T-cell (primary cell): ENCODE measurements around the gene CD22. TPM values are rescaled to one million over a fixed set of nuclear protein-coding genes. Genes with fewer than 3 reads are reported as not detected.

Experiments used
- ATAC-seq, 4 experiments: fragments of 200-7000 bp in 3 of 4; fragments of 150-1000 bp in 1 of 4; cut with Tn5 transposase; replicated peaks in 1 of 4; 1 replicate in 3 of 4; 2 replicates in 1 of 4; pipeline ENCODE4 v1.10.0; 2021; ENCODE audit warnings: moderate library complexity in 3 of 4, mild to moderate bottlenecking in 2 of 4, moderate number of reproducible peaks in 1 of 4
- CTCF ChIA-PET, 2 donors: fragments of 300-600 bp; sonication (Branson Sonifier 250); formaldehyde crosslinking; loops; one replicate each; lab custom pipeline; 2022; ENCODE audit warnings: antibody characterized with exemption in 2 of 2; lab: Charles Lee
- POLR2A ChIA-PET, 2 donors: fragments of 300-600 bp; sonication (Branson Sonifier 250); formaldehyde crosslinking; loops; one replicate each; lab custom pipeline; 2022; ENCODE audit warnings: antibody characterized with exemption in 2 of 2; lab: Charles Lee
- DNase-seq, 35 experiments: peaks; one replicate each; pipeline versions ENCODE4 v3.0.0 to v3.0.0-alpha.2; 2013 to 2023
- H3K27ac ChIP-seq: one replicate; pipeline ENCODE4 v1.5.1; 2013; ENCODE audit warnings: low read length
- H3K27me3 ChIP-seq, 2 experiments: replicated peaks in 1 of 2; 1 replicate in 1 of 2; 2 replicates in 1 of 2; pipeline versions ENCODE4 v1.6.1 to v1.7.0; 2013; ENCODE audit warnings: low read length in 1 of 2, mixed read lengths in 1 of 2; ENCODE audit not compliant: control insufficient read depth in 2 of 2, insufficient read depth in 2 of 2; ENCODE audit errors: extremely low read depth in 1 of 2
- H3K36me3 ChIP-seq, 2 donors: 1 replicate in 1 of 2; 2 replicates in 1 of 2; pipeline versions ENCODE4 v1.6.1 to v1.7.0; 2013; ENCODE audit warnings: low read length in 1 of 2; ENCODE audit not compliant: control insufficient read depth in 2 of 2, insufficient read depth in 1 of 2; ENCODE audit errors: extremely low read depth in 1 of 2
- H3K4me1 ChIP-seq, 2 experiments: 1 replicate in 1 of 2; 2 replicates in 1 of 2; pipeline versions ENCODE4 v1.6.1 to v1.7.0; 2013; ENCODE audit warnings: low read length in 2 of 2, mixed read lengths in 1 of 2; ENCODE audit not compliant: insufficient read depth in 2 of 2, control insufficient read depth in 1 of 2; ENCODE audit errors: extremely low read depth in 1 of 2
- H3K4me3 ChIP-seq, 2 donors: 1 replicate in 1 of 2; 2 replicates in 1 of 2; pipeline versions ENCODE4 v1.5.1 to v1.7.0; 2013; ENCODE audit warnings: mild to moderate bottlenecking in 2 of 2, low read length in 1 of 2, moderate library complexity in 1 of 2; ENCODE audit not compliant: control insufficient read depth in 1 of 2; ENCODE audit errors: extremely low read depth in 1 of 2
- H3K9me3 ChIP-seq: 2 replicates; pipeline ENCODE4 v1.7.0; 2013
- H3K27ac Mint-ChIP-seq, 2 donors: one replicate each; pipeline ENCODE4 v1.8.0; 2020 to 2021; ENCODE audit warnings: mild to moderate bottlenecking in 2 of 2, mixed read lengths in 2 of 2
- H3K27me3 Mint-ChIP-seq, 2 donors: one replicate each; pipeline ENCODE4 v1.8.0; 2021 to 2022; ENCODE audit warnings: mixed read lengths in 2 of 2
- H3K36me3 Mint-ChIP-seq: one replicate; pipeline ENCODE4 v1.8.0; 2021; ENCODE audit warnings: mixed read lengths
- H3K4me1 Mint-ChIP-seq, 3 donors: one replicate each; pipeline ENCODE4 v1.8.0; 2020 to 2022; ENCODE audit warnings: mixed read lengths in 3 of 3, mild to moderate bottlenecking in 1 of 3
- H3K4me3 Mint-ChIP-seq, 3 donors: one replicate each; pipeline ENCODE4 v1.8.0; 2020 to 2022; ENCODE audit warnings: mild to moderate bottlenecking in 3 of 3, mixed read lengths in 3 of 3, moderate library complexity in 3 of 3
- H3K9me3 Mint-ChIP-seq, 3 donors: one replicate each; pipeline ENCODE4 v1.8.0; 2020 to 2022; ENCODE audit warnings: mixed read lengths in 3 of 3
- WGBS: methylation state at CpG from one replicate; pipeline ENCODE4 v1.1.5; 2013; ENCODE audit warnings: missing lambda C conversion rate; ENCODE audit not compliant: insufficient coverage; 5-methylcytosine and 5-hydroxymethylcytosine counted together
- total RNA-seq, 35 experiments: library from RNA in 6 of 35; stranded (reverse) in 6 of 35; fragments of 120-200 nt in 1 of 35; gene quantifications; one replicate each; pipeline versions ENCODE4 v1.2.1 to v1.2.4 and lab custom pipeline; 2013 to 2026

CD22 gene
- total RNA-seq, 5 donors from 2014 or later (not counting 1 experiment from before 2014, with no cell fraction given) = 6.6 to 25.7 (median 8.7) TPM

DNA sequence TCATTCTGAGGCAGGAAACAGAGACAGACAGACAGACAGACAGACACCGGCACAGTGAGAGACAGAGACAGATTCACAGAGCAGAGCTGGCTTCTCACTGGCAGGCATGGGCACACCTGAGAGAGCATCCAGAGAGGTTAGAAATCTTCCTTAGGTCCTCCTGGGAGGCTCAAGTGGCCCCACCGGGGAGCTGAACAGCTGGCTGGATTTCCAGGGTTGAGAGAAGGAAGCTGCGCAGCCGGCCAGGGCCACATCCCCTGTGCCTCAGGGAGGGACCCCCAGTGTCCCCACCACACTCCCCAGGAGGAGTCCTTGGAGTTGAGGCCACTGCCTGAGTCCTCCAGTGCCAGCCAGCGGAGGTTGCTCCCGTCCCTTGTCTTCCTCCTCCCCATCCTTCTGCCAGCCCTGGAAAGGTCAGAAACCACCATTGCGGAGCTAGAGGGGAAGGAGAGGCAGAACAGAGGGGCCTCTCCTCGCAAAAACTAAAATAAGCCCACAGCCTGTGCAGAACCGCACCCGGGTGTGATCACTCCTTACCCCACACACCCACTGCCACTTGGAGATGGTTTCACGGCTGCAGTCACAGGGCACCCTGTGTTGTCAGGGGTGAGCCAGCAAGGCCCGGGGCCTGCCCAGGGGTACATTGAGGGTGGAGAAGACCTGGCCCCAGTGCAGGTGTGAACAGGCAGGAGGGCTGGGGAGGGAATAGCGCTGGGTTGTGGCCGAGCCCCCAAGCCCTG, 33.4 kb downstream of the CD22 start:
- Histone ChIP-seq H3K27ac (no peak overlapping the region), H3K9me3 (no peaks in the 10 kb centered on the region), H3K36me3 (no peaks in the 10 kb centered on the region), H3K4me3 (no peak overlapping the region), H3K4me1 (peaks cover 0 to 3% of the 10 kb centered on the region in 2 experiments), H3K27me3 (peaks cover 0 to 32% of the 10 kb centered on the region in 2 experiments)
- DNase-seq (no peak), ATAC-seq (no peak)
- Mint-ChIP-seq H3K27me3 (peaks cover 7 to 16% of the 10 kb centered on the region in 2 donors), H3K4me1 (peaks cover 8 to 10% (median 9%) of the 10 kb centered on the region in 3 donors), H3K4me3 (no peak overlapping the region), H3K36me3 (no peaks in the 10 kb centered on the region), H3K9me3 (no peaks in the 10 kb centered on the region), H3K27ac (no peak overlapping the region)
- ChIA-PET CTCF (no interaction called here), POLR2A (no interaction called here)
- 88% methylated on average over 2 of the region's 14 CpGs for WGBS

DNA sequence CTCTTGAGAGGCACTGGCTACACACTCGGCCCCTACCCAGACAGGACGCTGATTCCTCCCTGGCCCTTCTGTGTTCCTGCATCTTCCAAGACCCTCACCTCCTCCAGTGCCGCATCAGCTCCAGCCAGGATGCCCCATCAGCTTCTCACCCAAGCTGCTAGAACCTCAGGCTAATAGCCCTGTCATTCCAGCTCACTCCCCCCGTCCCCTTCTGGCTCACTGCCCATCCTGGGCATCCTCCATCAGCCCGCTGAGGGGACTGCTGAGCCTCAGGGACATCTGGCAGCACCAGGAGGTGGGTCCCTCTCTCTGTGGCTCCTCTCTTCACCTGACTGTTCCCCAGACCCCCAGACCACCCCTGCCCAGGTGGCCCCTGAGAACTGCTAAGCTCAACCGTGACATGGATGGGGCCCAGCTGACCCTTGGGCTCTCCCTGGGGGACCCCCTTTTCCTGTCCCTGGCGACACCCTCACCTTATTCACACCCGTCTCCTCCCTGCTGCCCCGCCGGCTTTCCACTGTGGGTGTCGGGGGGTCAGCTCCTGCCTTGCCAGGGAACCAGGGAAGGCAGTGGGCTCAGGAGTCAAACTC, 34.1 kb downstream of the CD22 start:
- Mint-ChIP-seq H3K9me3 (no peaks in the 10 kb centered on the region), H3K27me3 (peaks cover 7 to 17% of the 10 kb centered on the region in 2 donors), H3K27ac (no peak overlapping the region), H3K36me3 (no peaks in the 10 kb centered on the region), H3K4me3 (no peak overlapping the region), H3K4me1 (peaks cover 4% of the 10 kb centered on the region in 3 donors)
- Histone ChIP-seq H3K27ac (no peak overlapping the region), H3K9me3 (no peaks in the 10 kb centered on the region), H3K36me3 (no peaks in the 10 kb centered on the region), H3K4me3 (no peak overlapping the region), H3K4me1 (peaks cover 0 to 3% of the 10 kb centered on the region in 2 experiments), H3K27me3 (peaks cover 0 to 31% of the 10 kb centered on the region in 2 experiments)
- POLR2A ChIA-PET = no interaction called here
- CTCF ChIA-PET = no interaction called here
- DNase-seq = no peak
- 82% methylated on average over 6 of the region's 11 CpGs for WGBS
- ATAC-seq = no peak

DNA sequence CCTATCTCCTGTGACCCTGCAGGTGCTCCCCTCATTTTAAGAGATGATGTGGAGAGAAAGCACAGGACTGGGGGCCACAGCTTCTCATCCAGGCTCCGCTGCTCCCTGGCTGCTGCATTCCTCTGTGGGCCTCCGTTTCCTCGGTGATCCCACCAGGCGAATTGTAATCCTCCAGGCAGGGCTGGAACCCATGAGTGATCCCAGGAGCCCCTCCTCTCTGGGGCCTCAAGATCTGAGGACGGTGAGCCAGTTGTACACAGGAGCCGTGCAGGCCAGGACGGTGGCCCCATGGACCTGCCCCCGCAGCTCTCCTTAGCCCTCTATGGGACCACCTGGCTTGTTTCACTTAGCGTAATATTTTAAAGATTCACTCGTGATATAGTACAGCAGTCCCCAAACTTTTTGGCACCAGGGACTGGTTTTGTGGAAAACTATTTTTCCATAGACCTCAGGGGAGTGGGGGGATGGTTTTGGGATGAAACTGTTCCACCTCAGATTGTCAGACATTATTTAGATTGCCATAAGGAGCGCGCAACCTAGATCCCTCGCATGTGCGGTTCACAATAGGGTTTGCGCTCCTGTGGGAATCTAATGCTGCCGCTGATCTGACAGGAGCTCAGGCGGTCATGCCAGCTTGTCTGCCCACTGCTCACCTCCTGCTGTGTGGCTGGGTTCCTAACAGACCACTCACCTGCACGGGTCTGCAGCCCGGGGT, 34.9 kb downstream of the CD22 start:
- Mint-ChIP-seq H3K9me3 (no peaks in the 10 kb centered on the region), H3K36me3 (no peaks in the 10 kb centered on the region), H3K4me1 (no peaks in the 10 kb centered on the region), H3K4me3 (no peak overlapping the region), H3K27me3 (peaks cover 7 to 20% of the 10 kb centered on the region in 2 donors), H3K27ac (no peak overlapping the region)
- no peaks in the 10 kb centered on the region for H3K36me3 ChIP-seq
- H3K27ac ChIP-seq = no peak overlapping the region
- H3K4me1 ChIP-seq = no peaks in the 10 kb centered on the region
- peaks cover 0 to 29% of the 10 kb centered on the region in 2 experiments for H3K27me3 ChIP-seq
- POLR2A ChIA-PET = no interaction called here
- CTCF ChIA-PET = no interaction called here
- no peaks in the 10 kb centered on the region for H3K9me3 ChIP-seq
- ATAC-seq = no peak
- 87% methylated on average over 17 of the region's 19 CpGs for WGBS
- no peak overlapping the region for H3K4me3 ChIP-seq
- DNase-seq = no peak

DNA sequence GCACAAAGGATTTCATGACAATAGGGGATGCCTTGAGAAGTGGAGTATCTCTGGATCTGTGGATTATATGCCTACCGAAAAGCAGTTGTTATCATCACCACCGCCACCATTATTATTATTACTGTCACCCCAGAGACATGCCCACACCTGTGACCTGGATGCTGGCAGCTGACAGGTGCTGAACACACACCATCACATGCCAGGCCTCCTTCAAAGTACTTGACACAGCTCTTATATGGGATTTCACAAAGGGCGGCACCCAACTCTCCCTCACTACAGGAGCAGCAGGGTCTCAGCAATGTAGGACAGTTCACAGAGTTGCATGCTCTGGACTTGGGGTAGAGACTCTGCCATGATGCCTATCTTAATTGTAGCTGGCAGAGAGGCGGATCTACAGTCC, 36.3 kb downstream of the CD22 start:
- Histone ChIP-seq H3K27ac (no peak overlapping the region), H3K4me1 (no peaks in the 10 kb centered on the region), H3K27me3 (peaks cover 0 to 29% of the 10 kb centered on the region in 2 experiments), H3K36me3 (no peaks in the 10 kb centered on the region), H3K4me3 (no peak overlapping the region), H3K9me3 (no peaks in the 10 kb centered on the region)
- H3K36me3 Mint-ChIP-seq = no peaks in the 10 kb centered on the region
- H3K27ac Mint-ChIP-seq = no peak overlapping the region
- DNase-seq = no peak
- ChIA-PET CTCF (no interaction called here), POLR2A (interaction anchor here in 1 of 2 donors (0.5 kb wide), 1 partner anchor 137 kb away, joined by 6 read pairs; no protein-coding TSS in a partner anchor)
- no peaks in the 10 kb centered on the region for H3K4me1 Mint-ChIP-seq
- no peak overlapping the region for H3K4me3 Mint-ChIP-seq
- 100% methylated on average over 1 of the region's 4 CpGs for WGBS
- H3K27me3 Mint-ChIP-seq = peaks cover 7 to 21% of the 10 kb centered on the region in 2 donors
- no peak for ATAC-seq
- H3K9me3 Mint-ChIP-seq = no peaks in the 10 kb centered on the region

DNA sequence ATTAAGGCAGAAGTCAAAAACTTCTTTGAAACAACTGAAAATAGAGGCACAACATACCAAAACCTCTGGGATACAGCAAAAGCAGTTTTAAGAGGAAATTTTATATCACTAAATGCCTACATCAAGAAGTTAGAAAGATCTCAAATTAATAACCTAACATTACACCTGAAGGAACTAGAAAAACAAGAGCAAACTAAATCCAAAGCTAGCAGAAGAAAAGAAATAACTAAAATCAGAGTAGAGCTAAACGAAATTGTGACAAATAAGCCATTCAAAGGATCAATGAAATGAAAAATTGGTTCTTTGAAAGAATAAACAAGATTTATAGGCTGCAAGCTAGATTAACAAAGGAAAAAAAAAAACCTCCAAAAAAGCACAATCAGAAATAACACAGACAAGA, 39.4 kb downstream of the CD22 start:
- Histone ChIP-seq H3K4me3 (no peak overlapping the region), H3K4me1 (no peaks in the 10 kb centered on the region), H3K9me3 (no peaks in the 10 kb centered on the region), H3K27ac (no peak overlapping the region), H3K36me3 (no peaks in the 10 kb centered on the region), H3K27me3 (peaks cover 0 to 5% of the 10 kb centered on the region in 2 experiments)
- no peaks in the 10 kb centered on the region for H3K36me3 Mint-ChIP-seq
- DNase-seq (no peak), ATAC-seq (no peak)
- H3K27ac Mint-ChIP-seq = no peak overlapping the region
- H3K9me3 Mint-ChIP-seq = no peaks in the 10 kb centered on the region
- ChIA-PET POLR2A (interaction anchor here in 1 of 2 donors (0.6 kb wide), 1 partner anchor 136 kb away, joined by 3 read pairs; no protein-coding TSS in a partner anchor), CTCF (no interaction called here)
- peaks cover 5 to 8% of the 10 kb centered on the region in 2 donors for H3K27me3 Mint-ChIP-seq
- no peaks in the 10 kb centered on the region for H3K4me1 Mint-ChIP-seq
- WGBS = no CpG with 5 or more reads among the region's 1 CpG
- H3K4me3 Mint-ChIP-seq = no peak overlapping the region

DNA sequence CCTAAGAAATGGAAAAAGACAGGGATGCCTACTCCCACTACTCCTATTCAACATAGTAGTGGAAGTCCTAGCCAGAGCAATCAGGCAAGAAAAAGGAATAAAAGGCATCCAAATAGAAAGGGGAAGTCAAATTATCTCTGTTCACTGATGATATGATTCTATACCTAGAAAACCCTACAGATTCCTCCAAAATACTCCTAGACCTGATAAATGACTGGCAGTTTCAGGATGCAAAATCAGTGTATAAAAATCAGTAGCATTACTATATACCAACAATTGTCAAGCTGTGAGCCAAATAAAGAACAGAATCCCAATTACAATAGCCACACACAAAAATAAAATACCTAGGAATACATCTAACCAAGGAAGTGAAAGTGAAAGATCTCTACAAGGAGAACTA, 40.5 kb downstream of the CD22 start:
- no peaks in the 10 kb centered on the region for H3K9me3 Mint-ChIP-seq

More for the DNA sequence above, 40.5 kb downstream of the CD22 start:
- Histone ChIP-seq H3K27me3 (no peaks in the 10 kb centered on the region), H3K4me3 (no peak overlapping the region), H3K9me3 (no peaks in the 10 kb centered on the region), H3K27ac (no peak overlapping the region), H3K36me3 (no peaks in the 10 kb centered on the region), H3K4me1 (no peaks in the 10 kb centered on the region)
- Mint-ChIP-seq H3K27me3 (peaks cover 8% of the 10 kb centered on the region in 2 donors), H3K4me3 (no peak overlapping the region), H3K36me3 (no peaks in the 10 kb centered on the region), H3K4me1 (no peaks in the 10 kb centered on the region), H3K27ac (no peak overlapping the region)
- no peak for ATAC-seq
- no peak for DNase-seq
- POLR2A ChIA-PET = no interaction called here
- CTCF ChIA-PET = no interaction called here
